WTC11 (cell line): Measurements from ENCODE around the gene CACNB1. TPM values are rescaled to one million over a fixed set of nuclear protein-coding genes. Genes with fewer than 3 reads are reported as not detected.
"Not testable (repeated sequence)": the region's sequence is repeated elsewhere in the genome, so short reads cannot be mapped to it uniquely, and the experiment has no call there.

Source experiments
- ATAC-seq: fragments of 200-7000 bp; cut with Tn5 transposase; 2 replicates; pipeline ENCODE4 v1.10.0; 2021; ENCODE audit warnings: mild to moderate bottlenecking, moderate library complexity
- CTCF ChIA-PET: fragments of 300-600 bp; sonication (Branson Sonifier 250); formaldehyde crosslinking; loops from one replicate; lab custom pipeline; 2021; ENCODE audit warnings: antibody characterized with exemption; lab: Charles Lee
- POLR2A ChIA-PET: fragments of 350-600 bp; sonication (Branson Sonifier 250); formaldehyde crosslinking; loops from one replicate; lab custom pipeline; 2021; ENCODE audit warnings: antibody characterized with exemption; lab: Charles Lee
- DNase-seq: peaks from one replicate; pipeline ENCODE4 v3.0.0; 2021; ENCODE audit warnings: low spot score
- H3K27ac Mint-ChIP-seq: 2 replicates; pipeline ENCODE4 v1.8.0; 2021; ENCODE audit warnings: mixed read lengths
- H3K27me3 Mint-ChIP-seq: 2 replicates; pipeline ENCODE4 v1.8.0; 2021; ENCODE audit warnings: low read depth, mild to moderate bottlenecking, moderate library complexity, mixed read lengths
- H3K36me3 Mint-ChIP-seq: 2 replicates; pipeline ENCODE4 v1.8.0; 2021; ENCODE audit warnings: mixed read lengths
- H3K4me1 Mint-ChIP-seq: 2 replicates; pipeline ENCODE4 v1.8.0; 2022; ENCODE audit warnings: mixed read lengths
- H3K4me3 Mint-ChIP-seq: 2 replicates; pipeline ENCODE4 v1.8.0; 2021; ENCODE audit warnings: mild to moderate bottlenecking, moderate library complexity, mixed read lengths
- H3K9me3 Mint-ChIP-seq: 2 replicates; pipeline ENCODE4 v1.8.0; 2021; ENCODE audit warnings: mixed read lengths
- FOXP1 ChIP-seq: sonication (generic); formaldehyde crosslinking; IDR thresholded peaks from 2 replicates; pipeline ENCODE4 v1.8.0; 2022; ENCODE audit warnings: missing genetic modification reagents, mild to moderate bottlenecking, moderate library complexity, borderline replicate concordance
- GABPB1 ChIP-seq: sonication (generic); formaldehyde crosslinking; IDR thresholded peaks from 2 replicates; pipeline ENCODE4 v1.8.1; 2023; ENCODE audit warnings: mild to moderate bottlenecking, missing genetic modification reagents
- MXD4 ChIP-seq: fragments of 250-450 bp; sonication (Bioruptor Pico); IDR thresholded peaks from 2 replicates; pipeline ENCODE4 v1.8.0; 2021; ENCODE audit warnings: mild to moderate bottlenecking, moderate library complexity, borderline replicate concordance
- NR3C1 ChIP-seq: sonication (generic); formaldehyde crosslinking; conservative IDR thresholded peaks from 2 replicates; pipeline ENCODE4 v1.8.1; 2023; ENCODE audit warnings: low read depth, mild to moderate bottlenecking, missing genetic modification reagents
- RELA ChIP-seq: sonication (generic); formaldehyde crosslinking; IDR thresholded peaks from 2 replicates; pipeline ENCODE4 v1.8.1; 2022; ENCODE audit warnings: missing genetic modification reagents, mild to moderate bottlenecking, borderline replicate concordance
- RORB ChIP-seq: fragments of 250-450 bp; sonication (Bioruptor Pico); IDR thresholded peaks from 2 replicates; pipeline ENCODE4 v1.9.0; 2021; ENCODE audit warnings: mild to moderate bottlenecking
- SOX15 ChIP-seq: fragments of 250-450 bp; sonication (Bioruptor Pico); IDR thresholded peaks from 2 replicates; pipeline ENCODE4 v1.9.0; 2021; ENCODE audit warnings: mild to moderate bottlenecking
- USF2 ChIP-seq: sonication (generic); formaldehyde crosslinking; IDR thresholded peaks from 2 replicates; pipeline ENCODE4 v1.8.1; 2023; ENCODE audit warnings: mild to moderate bottlenecking, missing genetic modification reagents, moderate library complexity
- ZNF121 ChIP-seq: sonication (generic); formaldehyde crosslinking; IDR thresholded peaks from 2 replicates; pipeline ENCODE4 v1.8.0; 2023; ENCODE audit warnings: missing genetic modification reagents
- ZNF138 ChIP-seq: sonication (generic); formaldehyde crosslinking; conservative IDR thresholded peaks from 2 replicates; pipeline ENCODE4 v1.8.1; 2022; ENCODE audit warnings: mild to moderate bottlenecking, moderate library complexity, missing genetic modification reagents
- ZNF219 ChIP-seq: sonication (generic); formaldehyde crosslinking; IDR thresholded peaks from 2 replicates; pipeline ENCODE4 v1.8.0; 2023; ENCODE audit warnings: missing genetic modification reagents, mild to moderate bottlenecking, borderline replicate concordance
- ZNF512 ChIP-seq: sonication (generic); formaldehyde crosslinking; IDR thresholded peaks from 2 replicates; pipeline ENCODE4 v1.8.1; 2022; ENCODE audit warnings: missing genetic modification reagents, borderline replicate concordance
- total RNA-seq: library from RNA; stranded (reverse); gene quantifications from 3 replicates; pipeline ENCODE4 v1.2.3, GENCODE V29; 2021
- TF ChIP-seq, protein P1 (sequence below): sonication (generic); formaldehyde crosslinking; IDR thresholded peaks from 2 replicates; pipeline ENCODE4 v1.8.1; 2023; ENCODE audit warnings: mild to moderate bottlenecking, missing genetic modification reagents
- TF ChIP-seq, protein P2 (sequence below): sonication (generic); formaldehyde crosslinking; IDR thresholded peaks from 2 replicates; pipeline ENCODE4 v1.8.0; 2022; ENCODE audit warnings: mild to moderate bottlenecking, missing genetic modification reagents
- TF ChIP-seq, protein P3 (sequence below): fragments of 250-450 bp; sonication (Bioruptor Pico); IDR thresholded peaks from 2 replicates; pipeline ENCODE4 v1.8.0; 2021; ENCODE audit warnings: mild to moderate bottlenecking

The CACNB1 gene
- total RNA-seq, 1 experiment from 2014 or later: 17.0 TPM

DNA sequence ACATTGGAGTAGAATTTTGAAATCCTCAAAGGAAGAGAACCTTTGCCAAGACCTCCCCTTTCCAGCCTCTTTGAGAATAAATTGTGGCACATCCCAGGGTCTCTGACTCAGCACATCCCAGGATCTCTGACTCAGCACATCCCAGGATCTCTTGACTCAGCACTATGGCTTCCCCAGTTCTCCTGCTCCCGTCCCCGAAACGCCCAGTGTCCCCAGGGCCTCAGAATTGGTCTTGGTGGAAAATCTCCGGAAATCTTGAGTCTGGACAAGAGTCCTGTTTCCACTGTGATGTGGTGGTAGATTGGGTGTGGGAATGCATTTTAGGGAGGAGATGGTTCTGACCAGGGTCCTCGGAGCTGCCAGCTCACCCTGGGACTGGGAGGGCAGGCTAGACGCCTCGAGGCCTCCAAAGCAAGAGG is 65.3 kb downstream of the CACNB1 start (continued):
- no peak for TF ChIP-seq ZNF121
- TF ChIP-seq FOXP1: no peak
- TF ChIP-seq, protein P1, sequence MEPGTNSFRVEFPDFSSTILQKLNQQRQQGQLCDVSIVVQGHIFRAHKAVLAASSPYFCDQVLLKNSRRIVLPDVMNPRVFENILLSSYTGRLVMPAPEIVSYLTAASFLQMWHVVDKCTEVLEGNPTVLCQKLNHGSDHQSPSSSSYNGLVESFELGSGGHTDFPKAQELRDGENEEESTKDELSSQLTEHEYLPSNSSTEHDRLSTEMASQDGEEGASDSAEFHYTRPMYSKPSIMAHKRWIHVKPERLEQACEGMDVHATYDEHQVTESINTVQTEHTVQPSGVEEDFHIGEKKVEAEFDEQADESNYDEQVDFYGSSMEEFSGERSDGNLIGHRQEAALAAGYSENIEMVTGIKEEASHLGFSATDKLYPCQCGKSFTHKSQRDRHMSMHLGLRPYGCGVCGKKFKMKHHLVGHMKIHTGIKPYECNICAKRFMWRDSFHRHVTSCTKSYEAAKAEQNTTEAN (CRISPR knock-in tag): no peak

- Mint-ChIP-seq H3K36me3 (no peaks in the 10 kb centered on the region), H3K27ac (no peak overlapping the region), H3K4me3 (no peak overlapping the region), H3K27me3 (no peaks in the 10 kb centered on the region; the same call in none of the 2 replicates), H3K4me1 (peaks cover 8% of the 10 kb centered on the region), H3K9me3 (no peaks in the 10 kb centered on the region)
- DNase-seq (no peak), ATAC-seq (no peak)
- no peak for TF ChIP-seq SOX15 (CRISPR knock-in tag)
- no peak for TF ChIP-seq USF2 (CRISPR knock-in tag)
- TF ChIP-seq, protein P2, sequence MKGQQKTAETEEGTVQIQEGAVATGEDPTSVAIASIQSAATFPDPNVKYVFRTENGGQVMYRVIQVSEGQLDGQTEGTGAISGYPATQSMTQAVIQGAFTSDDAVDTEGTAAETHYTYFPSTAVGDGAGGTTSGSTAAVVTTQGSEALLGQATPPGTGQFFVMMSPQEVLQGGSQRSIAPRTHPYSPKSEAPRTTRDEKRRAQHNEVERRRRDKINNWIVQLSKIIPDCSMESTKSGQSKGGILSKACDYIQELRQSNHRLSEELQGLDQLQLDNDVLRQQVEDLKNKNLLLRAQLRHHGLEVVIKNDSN (CRISPR knock-in tag): no peak
- TF ChIP-seq GABPB1 (CRISPR knock-in tag): no peak
- TF ChIP-seq RELA (CRISPR knock-in tag): no peak
- TF ChIP-seq, protein P3, sequence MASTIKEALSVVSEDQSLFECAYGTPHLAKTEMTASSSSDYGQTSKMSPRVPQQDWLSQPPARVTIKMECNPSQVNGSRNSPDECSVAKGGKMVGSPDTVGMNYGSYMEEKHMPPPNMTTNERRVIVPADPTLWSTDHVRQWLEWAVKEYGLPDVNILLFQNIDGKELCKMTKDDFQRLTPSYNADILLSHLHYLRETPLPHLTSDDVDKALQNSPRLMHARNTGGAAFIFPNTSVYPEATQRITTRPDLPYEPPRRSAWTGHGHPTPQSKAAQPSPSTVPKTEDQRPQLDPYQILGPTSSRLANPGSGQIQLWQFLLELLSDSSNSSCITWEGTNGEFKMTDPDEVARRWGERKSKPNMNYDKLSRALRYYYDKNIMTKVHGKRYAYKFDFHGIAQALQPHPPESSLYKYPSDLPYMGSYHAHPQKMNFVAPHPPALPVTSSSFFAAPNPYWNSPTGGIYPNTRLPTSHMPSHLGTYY (CRISPR knock-in tag): no peak
- TF ChIP-seq ZNF219 (CRISPR knock-in tag): no peak
- TF ChIP-seq MXD4 (CRISPR knock-in tag): no peak
- TF ChIP-seq ZNF512 (CRISPR knock-in tag): no peak
- no peak for TF ChIP-seq NR3C1 (CRISPR knock-in tag)
- no peak for TF ChIP-seq ZNF138 (CRISPR knock-in tag)
- ChIA-PET CTCF (interaction anchor here (0.8 to 1.0 kb wide), 2 partner anchors 33 to 70 kb away, joined by 3 read pairs; no protein-coding TSS in a partner anchor), POLR2A (no interaction called here)
Observed at GRCh38 chr17:39131616-39132015, 65.9 kb downstream of the CACNB1 start.

DNA sequence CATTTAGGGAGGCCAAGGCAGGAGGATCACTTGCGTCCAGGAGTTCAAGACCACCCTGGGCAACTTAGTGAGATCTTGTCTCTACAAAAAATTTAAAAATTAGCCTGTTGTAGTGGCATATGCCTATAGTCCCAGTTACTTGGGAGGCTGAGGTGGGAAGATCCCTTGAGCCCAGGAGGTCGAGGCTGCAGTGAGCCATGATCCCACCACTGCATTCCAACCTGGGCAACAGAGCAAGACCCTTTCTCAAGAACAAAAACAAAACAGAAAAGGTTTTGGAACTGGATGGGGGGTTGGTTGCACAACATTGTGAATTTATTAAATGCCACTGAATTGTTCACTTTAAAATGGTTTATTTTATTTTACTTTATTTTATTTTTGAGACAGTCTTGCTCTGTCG is 67.3 kb downstream of the CACNB1 start:
- no peak for DNase-seq
- ATAC-seq: no peak
- H3K36me3 Mint-ChIP-seq: no peaks in the 10 kb centered on the region
- H3K27me3 Mint-ChIP-seq: no peaks in the 10 kb centered on the region; the same call in none of the 2 replicates
- ChIA-PET POLR2A (no interaction called here), CTCF (interaction anchor here (1.0 kb wide), 1 partner anchor 147 kb away, joined by 3 read pairs; no protein-coding TSS in a partner anchor)
- H3K4me3 Mint-ChIP-seq: no peak overlapping the region
- peaks cover 8% of the 10 kb centered on the region for H3K4me1 Mint-ChIP-seq
- no peaks in the 10 kb centered on the region for H3K9me3 Mint-ChIP-seq
- H3K27ac Mint-ChIP-seq: no peak overlapping the region
- no peak for TF ChIP-seq RORB
- peak; percentile 53; the same call in 1 of the 2 replicates for TF ChIP-seq ZNF121

DNA sequence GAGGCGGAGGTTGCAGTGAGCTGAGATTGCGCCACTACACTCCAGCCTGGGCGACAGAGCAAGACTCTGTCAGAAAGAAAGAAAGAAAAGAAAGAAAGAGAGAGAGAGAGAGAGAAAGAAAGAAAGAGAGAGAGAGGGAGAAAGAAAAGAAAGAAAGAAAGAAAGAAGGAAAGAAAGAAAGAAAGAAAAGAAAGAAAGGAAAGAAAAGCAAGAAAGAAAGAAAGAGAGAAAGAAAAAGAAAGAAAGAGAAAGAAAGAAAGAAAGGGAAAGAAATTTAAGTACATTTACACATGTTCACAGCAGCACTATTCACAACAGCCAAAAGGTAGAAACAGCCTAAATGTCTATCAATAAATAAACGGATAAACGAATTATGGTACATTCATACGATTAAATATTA is 67.9 kb downstream of the CACNB1 start:
- POLR2A ChIA-PET, ATAC-seq, H3K27me3 Mint-ChIP-seq, CTCF ChIA-PET, H3K4me3 Mint-ChIP-seq, H3K9me3 Mint-ChIP-seq, H3K27ac Mint-ChIP-seq, H3K36me3 Mint-ChIP-seq, DNase-seq, H3K4me1 Mint-ChIP-seq: not testable (repeated sequence)
